ENCODE results near the gene KLHDC8A. TPM values are rescaled to one million over a fixed set of nuclear protein-coding genes. Genes with fewer than 3 reads are reported as not detected.
A peak's percentile ranks its signal among the peaks of the same experiment; 100 is the strongest.

The KLHDC8A gene
- total RNA-seq, 4 donors from 2014 or later: not detected

GRCh38 chr1:205318231-205318991 is 38.3 kb downstream of the KLHDC8A start:
- no peak overlapping the region for H3K4me3 ChIP-seq
- no peaks in the 10 kb centered on the region for H3K9me3 ChIP-seq
- ATAC-seq (no peak), DNase-seq (no peak)
- in situ Hi-C loops (cut with MboI; ENCODE audit: low sequenced_read_pairs in 4 of 4): loop anchor here in 1 of 4 donors (5.0 kb wide), 1 partner anchor 36 kb away; no protein-coding TSS in a partner anchor
- intact Hi-C loops (cut with DNase I; ENCODE audit: low total_unique reads): no loop called here
- peaks cover 53 to 63% of the 10 kb centered on the region in 2 donors for H3K4me1 ChIP-seq
- H3K36me3 ChIP-seq: no peaks in the 10 kb centered on the region
- H3K27me3 ChIP-seq: no peaks in the 10 kb centered on the region
- TF ChIP-seq CTCF (IDR thresholded peaks at IDR 0.05 in 4 of 5, conservative IDR thresholded peaks at IDR 0.05 in 1 of 5): no peak
- TF ChIP-seq POLR2A (IDR thresholded peaks at IDR 0.05): no peak
- H3K27ac ChIP-seq: peak overlapping the region in 3 of 4 donors; percentile 67 to 89 (median 84)

GRCh38 chr1:205317311-205317917 is 39.3 kb downstream of the KLHDC8A start:
- Histone ChIP-seq H3K4me3 (peak overlapping the region in 2 of 4 donors; percentile 29 to 33), H3K27me3 (no peaks in the 10 kb centered on the region), H3K4me1 (peaks cover 55 to 67% of the 10 kb centered on the region in 2 donors), H3K36me3 (no peaks in the 10 kb centered on the region), H3K9me3 (no peaks in the 10 kb centered on the region), H3K27ac (peak overlapping the region; percentile 58 to 89 (median 76))
- intact Hi-C loops (cut with DNase I; ENCODE audit: low total_unique reads) (no loop called here), in situ Hi-C loops (cut with MboI; ENCODE audit: low sequenced_read_pairs in 4 of 4) (loop anchor here in 1 of 4 donors (5.0 kb wide), 1 partner anchor 35 kb away; no protein-coding TSS in a partner anchor)
- ATAC-seq: peak; percentile 69 to 77
- TF ChIP-seq CTCF (IDR thresholded peaks at IDR 0.05 in 4 of 5, conservative IDR thresholded peaks at IDR 0.05 in 1 of 5): no peak
- TF ChIP-seq POLR2A (IDR thresholded peaks at IDR 0.05): no peak
- DNase-seq: peak; percentile 83 to 92

- TF ChIP-seq POLR2A (IDR thresholded peaks at IDR 0.05) (no peak), CTCF (IDR thresholded peaks at IDR 0.05 in 4 of 5, conservative IDR thresholded peaks at IDR 0.05 in 1 of 5) (no peak)
- in situ Hi-C loops (cut with MboI; ENCODE audit: low sequenced_read_pairs in 4 of 4) (loop anchor here in 1 of 4 donors (5.0 kb wide), 1 partner anchor 34 kb away; no protein-coding TSS in a partner anchor), intact Hi-C loops (cut with DNase I; ENCODE audit: low total_unique reads) (no loop called here)
- Histone ChIP-seq H3K9me3 (no peaks in the 10 kb centered on the region), H3K36me3 (no peaks in the 10 kb centered on the region), H3K27ac (peak overlapping the region in 2 of 4 donors; percentile 38 to 84), H3K27me3 (no peaks in the 10 kb centered on the region), H3K4me1 (peaks cover 55 to 67% of the 10 kb centered on the region in 2 donors), H3K4me3 (no peak overlapping the region)
- ATAC-seq: no peak
- no peak for DNase-seq
Measured at GRCh38 chr1:205316161-205316566, 40.6 kb downstream of the KLHDC8A start.

GRCh38 chr1:205315008-205315618 is 41.6 kb downstream of the KLHDC8A start:
- no peak overlapping the region for H3K27ac ChIP-seq
- in situ Hi-C loops (cut with MboI; ENCODE audit: low sequenced_read_pairs in 4 of 4): loop anchor here in 1 of 4 donors (5.0 kb wide), 1 partner anchor 33 kb away; no protein-coding TSS in a partner anchor
- ATAC-seq: no peak
- TF ChIP-seq CTCF (IDR thresholded peaks at IDR 0.05 in 4 of 5, conservative IDR thresholded peaks at IDR 0.05 in 1 of 5): no peak
- no peak for TF ChIP-seq POLR2A (IDR thresholded peaks at IDR 0.05)
- no peaks in the 10 kb centered on the region for H3K9me3 ChIP-seq
- intact Hi-C loops (cut with DNase I; ENCODE audit: low total_unique reads): no loop called here
- H3K4me1 ChIP-seq: peaks cover 51 to 60% of the 10 kb centered on the region in 2 donors
- no peaks in the 10 kb centered on the region for H3K27me3 ChIP-seq
- DNase-seq: no peak
- no peaks in the 10 kb centered on the region for H3K36me3 ChIP-seq
- no peak overlapping the region for H3K4me3 ChIP-seq

Measured in gastrocnemius medialis (tissue), 4 donors.